ENCODE measurements around the gene IL17B.

Gene IL17B

DNA sequence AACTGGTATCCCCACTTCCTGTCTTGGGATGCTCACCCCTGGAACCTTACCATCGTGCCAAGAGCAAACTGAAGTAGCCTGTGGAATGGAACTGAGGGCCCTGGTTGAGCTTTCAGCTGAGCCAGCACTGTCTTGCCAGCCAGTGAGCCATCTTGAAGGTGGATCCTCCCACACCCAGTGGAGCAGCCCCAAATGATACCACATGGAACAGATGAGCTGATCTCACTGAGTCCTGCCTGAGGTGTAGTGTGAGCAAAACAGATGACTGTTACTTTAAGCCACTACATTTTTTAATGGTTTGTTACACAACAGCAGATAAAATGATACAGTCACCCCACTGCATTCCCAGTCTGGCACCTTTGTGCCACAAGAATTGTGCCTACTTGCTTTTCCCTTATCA is 23.4 kb downstream of the IL17B start:
- no peak for DNase-seq

DNA sequence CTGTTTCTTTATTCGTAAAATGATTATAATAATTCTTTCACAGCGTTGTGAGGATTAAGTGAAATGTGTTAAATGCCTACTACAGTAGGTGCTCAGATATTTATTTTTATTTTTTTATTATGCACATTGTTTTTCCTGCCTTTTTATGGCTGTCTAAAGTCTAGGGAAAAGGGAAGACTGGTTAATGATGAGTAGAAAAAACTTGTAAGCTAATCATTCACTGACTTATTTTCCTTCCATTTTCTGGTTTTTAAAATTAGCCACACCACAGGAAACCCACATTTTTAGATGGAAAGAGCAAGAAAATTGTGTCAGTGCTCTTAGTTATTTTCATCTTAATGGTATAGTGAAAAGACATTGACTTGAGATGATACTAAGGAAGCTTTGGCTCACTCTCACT is 25.2 kb downstream of the IL17B start:
- DNase-seq = no peak

DNA sequence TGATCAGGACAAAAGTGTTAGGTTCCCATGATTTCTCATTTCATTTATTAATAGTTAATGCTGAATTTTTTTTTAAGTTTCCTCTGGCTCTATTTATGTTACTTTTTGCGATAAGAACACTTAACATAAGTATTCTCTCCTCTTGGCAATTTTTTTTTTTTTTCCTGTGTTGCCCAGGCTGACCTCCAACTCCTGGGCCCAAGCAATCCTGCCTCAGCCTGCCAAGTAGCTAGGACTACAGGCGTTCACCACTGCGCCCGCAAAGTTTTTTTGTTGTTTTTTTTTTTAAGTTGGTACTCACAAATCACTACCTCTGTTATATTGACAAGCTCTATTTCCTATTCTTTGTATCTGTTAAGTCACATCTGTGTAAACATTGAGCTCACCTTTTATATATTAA is 26.9 kb downstream of the IL17B start:
- DNase-seq = no peak

DNA sequence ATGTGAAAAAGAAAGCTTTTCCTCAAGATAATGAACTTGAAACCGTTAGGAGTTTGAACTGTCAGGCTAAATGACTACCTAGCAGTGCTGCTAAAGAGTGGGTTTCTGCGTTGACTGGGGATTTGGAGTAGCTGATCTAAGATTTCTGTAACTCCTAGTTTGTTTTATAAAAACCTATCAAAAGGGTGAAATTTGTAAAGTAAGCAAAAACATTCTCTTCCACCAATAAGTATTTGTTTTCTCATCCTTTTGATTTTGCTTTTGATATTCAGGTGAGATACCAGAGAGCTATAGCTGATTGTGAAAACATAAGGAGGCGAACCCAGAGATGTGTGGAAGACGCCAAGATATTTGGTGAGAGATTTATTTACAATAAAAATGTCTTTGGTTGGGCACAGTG is 29.7 kb downstream of the IL17B start:
- no peak for DNase-seq

DNA sequence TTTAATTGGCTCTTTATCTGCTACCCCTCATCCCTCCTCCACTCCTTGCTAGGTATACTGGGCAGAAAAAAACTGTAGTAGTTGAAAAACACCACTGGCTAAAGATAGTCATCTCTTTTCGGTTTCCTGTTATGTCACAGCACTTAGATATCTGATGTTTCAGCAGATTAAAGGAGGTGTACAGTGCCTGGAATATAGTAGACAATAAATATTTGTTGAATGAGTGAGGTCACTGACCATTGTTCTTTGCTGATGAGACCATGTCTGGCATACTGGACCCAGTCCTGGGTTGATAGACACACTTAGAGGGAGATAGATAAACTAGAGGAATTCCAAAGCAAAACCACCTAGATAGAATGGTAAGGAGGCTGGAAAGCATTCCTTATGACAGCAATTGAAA is 30.6 kb downstream of the IL17B start:
- DNase-seq = no peak

DNA sequence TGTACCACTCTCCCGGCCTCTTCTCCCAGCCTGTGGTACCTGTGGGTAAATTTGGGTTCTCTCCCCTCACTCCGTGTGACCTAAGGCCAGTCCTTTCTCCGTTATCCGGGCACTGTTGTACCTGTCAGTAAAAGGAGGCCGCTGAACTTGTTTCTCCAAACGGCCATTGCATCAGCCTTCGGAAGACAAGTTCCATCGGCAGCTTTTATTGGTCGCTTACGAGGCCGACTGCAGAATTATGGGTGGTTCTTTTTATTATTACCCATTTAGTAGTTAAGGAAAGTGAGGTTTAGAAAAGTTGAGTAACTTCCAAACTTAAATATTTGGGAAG is 33.2 kb downstream of the IL17B start:
- DNase-seq = no peak

DNA sequence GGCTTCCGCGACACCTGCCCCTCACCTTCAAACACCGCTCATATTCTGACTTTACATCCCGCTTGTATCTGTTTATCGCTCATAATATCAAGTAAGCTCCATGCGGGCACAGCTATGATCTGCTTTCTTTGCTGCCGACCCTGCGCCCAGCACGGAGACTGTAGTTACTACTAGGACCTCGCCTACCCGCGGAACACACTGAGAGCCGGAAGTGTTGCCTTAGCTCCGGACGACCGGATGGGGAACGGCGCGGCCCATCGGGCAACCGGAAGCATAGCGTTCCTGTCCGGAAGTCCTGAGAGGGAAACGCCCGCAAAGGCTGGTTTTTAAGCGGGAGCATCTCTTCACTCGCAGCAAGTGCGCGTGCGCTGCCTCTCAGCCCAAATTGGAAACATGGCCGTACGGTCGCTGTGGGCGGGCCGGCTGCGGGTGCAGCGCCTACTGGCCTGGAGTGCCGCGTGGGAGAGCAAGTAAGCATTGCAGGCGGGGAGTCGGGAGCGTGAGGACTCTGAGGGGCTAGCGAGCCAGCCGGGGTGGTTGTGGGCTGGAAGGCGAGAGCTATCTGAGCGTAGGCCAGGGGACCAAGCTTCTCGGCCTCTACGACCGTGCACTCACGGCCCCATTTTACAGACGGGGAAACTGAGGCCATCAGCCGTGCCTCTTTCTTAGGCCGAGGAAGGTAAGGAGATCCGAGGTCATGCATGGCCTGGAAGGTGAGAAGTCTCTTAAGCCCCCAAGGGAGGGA is 33.8 kb downstream of the IL17B start, which contains the start of gene GRPEL2:
GRPEL2 (plus strand) TSS at position 353 of the 745 bp plus-strand sequence; CDS start at position 394, 41 bp downstream.
- peak; percentile 87 to 89 for DNase-seq

DNA sequence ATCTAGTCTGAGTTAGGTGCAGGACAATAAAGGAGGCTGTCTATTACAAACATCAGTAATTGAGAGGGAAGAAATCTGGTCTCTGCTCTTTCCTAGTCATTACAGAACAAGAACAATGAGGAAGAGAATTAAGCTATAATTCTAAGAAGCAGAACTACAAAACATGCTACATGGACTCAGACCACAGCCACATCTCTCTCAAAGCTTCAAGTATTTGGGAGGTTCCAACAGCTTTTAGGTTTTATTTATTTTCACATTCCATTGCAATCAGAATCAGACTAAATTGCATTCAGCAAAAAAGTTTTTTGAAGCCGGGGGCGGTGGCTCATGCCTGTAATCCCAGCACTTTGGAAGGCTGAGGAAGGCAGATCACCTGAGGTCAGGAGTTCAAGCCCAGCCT is 34.9 kb downstream of the IL17B start:
- DNase-seq = no peak

DNA sequence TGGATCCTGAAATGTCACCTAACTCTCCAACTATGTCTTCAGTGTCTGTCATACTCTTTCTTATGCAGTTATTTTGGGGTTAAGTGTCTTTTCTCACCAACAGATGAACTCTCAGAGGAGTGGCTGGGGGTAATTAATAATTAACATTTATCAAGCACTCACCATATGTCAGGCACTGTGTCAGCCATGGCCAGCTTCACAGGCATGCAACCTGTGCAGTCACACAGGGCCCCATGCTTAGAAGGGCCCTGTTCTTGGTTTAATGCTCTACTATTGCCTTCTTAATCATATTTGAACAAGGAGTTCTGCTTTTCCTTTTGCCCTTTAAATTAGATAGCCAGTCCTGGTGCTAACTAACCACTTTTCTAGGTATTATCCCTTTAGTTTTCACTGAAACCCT is 37.2 kb downstream of the IL17B start:
- no peak for DNase-seq

DNA sequence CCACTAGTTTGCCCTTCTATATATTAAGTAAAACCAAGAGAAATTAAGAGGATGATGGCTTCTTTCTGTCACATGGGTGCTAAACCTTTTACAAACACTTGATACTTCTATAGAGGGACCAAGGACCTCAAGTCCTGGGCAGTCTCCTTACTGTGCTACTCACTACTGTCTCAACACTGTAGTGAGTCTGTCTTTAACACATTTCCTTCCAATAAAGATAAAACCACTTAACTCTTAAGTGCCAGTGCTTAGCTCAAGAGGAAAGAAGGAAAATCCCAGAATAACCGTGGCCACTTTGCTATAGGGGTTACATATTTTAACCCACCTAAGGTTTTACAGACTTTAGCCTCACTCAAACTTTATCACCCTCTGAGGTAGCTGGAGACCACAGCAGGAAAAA is 38.2 kb downstream of the IL17B start:
- DNase-seq = no peak

DNA sequence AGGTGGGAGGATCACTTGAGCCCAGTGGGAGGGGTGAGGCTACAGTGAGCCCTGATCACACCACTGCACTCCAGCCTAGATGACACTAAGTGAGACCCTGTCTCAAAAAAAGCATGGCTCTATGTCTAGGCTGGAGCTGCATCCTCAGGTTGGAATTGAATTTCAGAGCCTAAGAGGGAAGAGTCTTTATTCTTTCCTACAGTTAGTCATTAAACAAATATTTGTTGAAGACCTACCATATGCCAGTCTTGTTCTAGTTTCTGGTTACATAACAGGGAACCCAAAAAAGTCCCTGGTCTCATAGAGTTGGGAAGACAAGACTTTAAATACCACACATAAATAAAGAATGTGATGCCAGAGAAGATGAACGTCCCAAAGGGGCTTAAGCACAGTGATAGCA is 40.7 kb downstream of the IL17B start:
- DNase-seq = no peak

DNA sequence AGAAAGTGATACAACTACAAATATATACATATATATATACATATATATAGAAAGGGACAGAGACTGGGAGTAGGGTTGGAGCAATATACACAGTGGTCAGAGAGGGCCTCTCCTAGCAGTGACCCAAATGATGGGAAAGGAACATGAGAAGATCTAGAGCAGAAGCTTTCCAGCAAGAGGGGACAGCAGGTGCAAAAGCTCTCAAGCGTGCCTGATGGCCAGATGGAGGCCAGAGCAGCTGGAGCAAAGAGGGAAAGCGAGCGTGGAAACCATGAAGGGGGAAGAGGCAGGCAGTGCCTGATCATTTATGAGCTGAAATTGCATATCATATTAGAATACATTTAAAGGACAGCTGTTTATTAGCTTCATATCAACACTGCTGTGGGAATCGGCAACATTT is 41.4 kb downstream of the IL17B start:
- DNase-seq = no peak

DNA sequence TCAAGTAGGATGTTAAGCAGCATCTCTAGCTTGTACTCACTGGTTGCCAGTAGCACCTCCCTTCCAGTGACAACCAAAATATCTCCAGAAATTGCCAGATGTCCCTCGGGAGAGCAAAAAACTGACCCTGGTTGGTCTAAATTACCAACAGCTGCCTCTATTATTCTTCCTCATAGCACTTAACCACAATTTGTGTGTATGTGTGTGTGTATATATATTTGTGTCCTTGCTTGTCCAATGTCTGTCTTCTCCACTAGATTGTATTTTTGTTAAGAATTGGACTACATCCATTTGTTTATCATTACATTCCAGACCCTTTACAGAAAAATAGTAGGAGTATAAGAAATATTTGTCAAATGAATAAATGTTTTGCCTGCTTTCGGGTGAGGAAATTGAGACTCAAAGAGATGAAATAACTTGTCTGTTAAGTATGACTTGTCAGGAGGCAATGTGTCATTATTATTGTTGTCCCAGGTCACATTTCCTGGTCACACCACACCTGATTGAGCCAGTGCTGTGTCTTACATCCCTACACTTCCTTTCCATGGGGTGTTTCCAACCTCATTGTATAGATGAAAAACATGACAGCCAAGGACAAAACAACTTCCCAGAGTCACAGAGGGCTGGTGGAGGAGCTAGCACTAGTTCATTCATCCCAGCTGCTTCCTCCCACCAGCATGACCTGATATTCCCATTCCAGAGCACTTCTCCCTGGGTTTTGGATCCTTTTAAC is 45.2 kb downstream of the IL17B start:
- DNase-seq = no peak

DNA sequence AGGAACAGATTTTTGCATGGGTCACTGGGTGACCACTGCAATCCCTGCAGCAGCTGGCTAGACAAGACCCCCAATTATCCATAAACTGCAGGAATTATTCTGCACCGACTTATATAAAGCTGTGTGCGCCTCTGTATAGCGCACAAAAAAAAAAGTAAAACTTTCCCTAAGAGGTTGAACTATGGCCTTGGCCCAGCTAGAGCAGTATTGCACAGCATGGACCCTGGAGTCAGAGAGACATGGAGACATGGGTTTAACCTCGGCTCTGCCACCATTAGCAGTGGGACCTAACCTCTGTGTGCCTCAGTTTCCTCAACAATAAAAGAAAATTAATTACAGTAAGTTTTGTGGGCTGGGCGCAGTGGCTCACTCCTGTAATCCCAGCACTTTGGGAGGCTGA is 50.9 kb downstream of the IL17B start:
- DNase-seq = no peak

DNA sequence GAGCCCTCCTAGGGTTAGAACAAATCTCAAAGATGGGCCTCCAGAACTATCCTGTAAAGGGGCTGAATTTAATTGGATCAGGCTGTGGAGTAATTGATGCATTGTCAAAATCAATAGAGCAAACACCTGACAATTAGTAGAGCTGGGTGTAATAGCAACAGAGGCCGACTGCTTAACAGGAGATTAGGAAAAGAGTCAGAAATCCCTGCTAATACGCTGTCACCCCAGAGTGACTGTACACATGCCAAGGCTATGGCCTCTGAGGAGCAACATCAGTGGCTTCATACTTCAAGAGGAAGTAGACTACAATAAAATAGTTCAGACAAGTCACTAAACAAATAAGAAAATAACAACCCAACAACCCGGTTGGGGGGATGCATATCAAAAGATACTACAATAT is 52.5 kb downstream of the IL17B start:
- DNase-seq = no peak

DNA sequence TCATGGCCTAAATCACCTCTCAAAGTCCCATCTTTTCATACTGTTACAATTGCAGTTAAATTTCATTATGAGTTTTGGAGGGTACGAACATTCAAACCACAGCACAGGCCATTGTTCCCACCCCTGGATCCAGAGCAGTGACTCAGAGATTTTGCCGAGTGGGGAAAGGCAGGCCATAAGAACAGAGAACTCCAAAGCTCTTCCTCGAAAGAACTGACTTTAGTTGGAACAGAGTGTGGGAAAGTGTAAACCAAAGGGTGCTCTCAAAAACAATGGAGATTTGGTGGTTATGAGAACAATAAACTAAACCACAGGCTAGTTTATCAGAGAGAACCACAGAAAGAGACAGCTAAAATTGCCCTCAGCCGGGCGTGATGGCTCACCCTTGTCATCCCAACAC is 53.2 kb downstream of the IL17B start:
- no peak for DNase-seq

DNA sequence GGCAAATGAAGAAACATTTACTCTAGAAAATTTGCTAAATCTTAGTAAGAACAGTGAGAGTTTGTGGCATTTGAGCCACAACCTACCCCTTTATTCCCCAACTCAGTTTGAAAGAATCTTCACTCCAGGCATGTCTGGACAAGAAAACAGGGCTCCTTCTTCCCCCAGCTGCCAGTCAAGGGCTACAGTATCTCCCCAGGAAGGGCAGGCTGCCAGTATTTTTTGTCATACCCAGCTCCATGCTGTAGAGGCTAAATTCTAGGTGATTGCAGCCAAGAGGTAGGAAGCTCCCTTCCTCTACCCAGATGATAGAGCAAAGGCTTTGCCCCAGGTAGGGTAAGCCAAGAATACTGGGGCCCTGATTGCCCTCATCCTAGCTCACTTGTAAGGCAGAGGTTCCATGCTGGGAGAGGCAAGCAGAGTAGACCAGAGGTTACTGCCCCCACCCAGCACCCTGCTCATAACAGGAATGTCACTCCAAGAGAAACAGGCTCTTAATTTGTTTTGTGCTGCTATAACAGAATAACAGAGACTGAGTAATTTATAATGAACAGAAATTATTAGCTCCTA is 53.8 kb downstream of the IL17B start:
- DNase-seq = no peak

DNA sequence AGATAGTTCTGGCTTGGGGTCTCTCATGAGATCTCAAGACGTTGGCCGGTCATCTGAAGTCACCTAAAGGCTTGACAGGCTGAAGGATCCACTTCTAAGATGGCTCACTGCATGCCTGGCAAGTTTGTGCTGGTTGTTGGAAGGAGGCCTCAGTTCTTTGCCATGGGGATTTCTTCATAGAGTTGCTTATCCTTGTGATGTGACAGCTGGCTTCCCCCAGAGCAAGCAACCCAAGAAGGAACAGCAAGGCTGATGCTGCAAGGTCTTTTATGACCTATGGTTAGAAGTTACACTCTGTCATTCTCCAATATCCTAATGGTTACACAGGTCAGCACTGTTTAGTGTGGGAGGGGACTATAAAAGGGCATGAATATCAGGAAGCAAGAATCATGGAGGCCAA is 54.5 kb downstream of the IL17B start:
- DNase-seq = no peak

Data from stimulated activated CD4-positive, alpha-beta T cell treated with anti-CD3 and anti-CD28 coated beads, Interleukin-2, amount 100 ng/mL, for 48 hours (primary cell).